SK-N-SH treated with all-trans-retinoic acid at 6 μM for 48 hours (cell line): ENCODE data around the gene MTUS2.

ENCODE experiments used
- ATAC-seq: fragments of 200-7000 bp; cut with Tn5 transposase; 3 replicates; pipeline ENCODE4 v1.9.1; 2020; ENCODE audit warnings: mild to moderate bottlenecking, moderate library complexity
- ARNTL ChIP-seq: fragments of 450-650 bp; formaldehyde crosslinking; IDR thresholded peaks from 2 replicates; pipeline ENCODE4 v1.5.0; 2020; ENCODE audit warnings: low read depth, mild to moderate bottlenecking, moderate library complexity, borderline replicate concordance
- BACH2 ChIP-seq: fragments of 250-450 bp; sonication (Bioruptor Pico); IDR thresholded peaks from 2 replicates; pipeline ENCODE4 v1.9.0; 2021; ENCODE audit warnings: mild to moderate bottlenecking, borderline replicate concordance
- CREB5 ChIP-seq: fragments of 250-450 bp; sonication (Bioruptor Pico); IDR thresholded peaks from 2 replicates; pipeline ENCODE4 v1.5.1; 2020; ENCODE audit warnings: low read depth, mild to moderate bottlenecking, moderate library complexity
- CSDC2 ChIP-seq: fragments of 250-450 bp; sonication (Bioruptor Pico); IDR thresholded peaks from 2 replicates; pipeline ENCODE4 v1.5.0; 2020; ENCODE audit warnings: mild to moderate bottlenecking, moderate library complexity
- GLIS3 ChIP-seq: fragments of 250-450 bp; sonication (Bioruptor Pico); IDR thresholded peaks from 2 replicates; pipeline ENCODE4 v1.5.0; 2020; ENCODE audit warnings: mild to moderate bottlenecking, moderate library complexity
- ISL1 ChIP-seq: fragments of 250-450 bp; sonication (Bioruptor Pico); IDR thresholded peaks from 2 replicates; pipeline ENCODE4 v2.1.2; 2022; ENCODE audit warnings: mild to moderate bottlenecking, moderate library complexity
- OSR1 ChIP-seq: fragments of 250-450 bp; sonication (Bioruptor Pico); IDR thresholded peaks from 2 replicates; pipeline ENCODE4 v1.8.0; 2022; ENCODE audit warnings: moderate library complexity, mild to moderate bottlenecking, inconsistent platforms
- PPARA ChIP-seq: fragments of 250-450 bp; sonication (Bioruptor Pico); IDR thresholded peaks from 2 replicates; pipeline ENCODE4 v1.5.0; 2020; ENCODE audit warnings: mild to moderate bottlenecking, borderline replicate concordance
- RARB ChIP-seq: fragments of 250-450 bp; sonication (Bioruptor Pico); IDR thresholded peaks from 2 replicates; pipeline ENCODE4 v1.8.0; 2021; ENCODE audit warnings: mild to moderate bottlenecking, moderate library complexity
- SNAI2 ChIP-seq: fragments of 250-450 bp; sonication (Bioruptor Pico); IDR thresholded peaks from 2 replicates; pipeline ENCODE4 v1.5.0; 2020; ENCODE audit warnings: mild to moderate bottlenecking, moderate library complexity
- TCF4 ChIP-seq: fragments of 250-450 bp; sonication (Bioruptor Pico); IDR thresholded peaks from 2 replicates; pipeline ENCODE4 v1.8.0; 2021; ENCODE audit warnings: mild to moderate bottlenecking, moderate library complexity, borderline replicate concordance
- TOX ChIP-seq: fragments of 250-450 bp; sonication (Bioruptor Pico); IDR thresholded peaks from 2 replicates; pipeline ENCODE4 v1.8.0; 2021; ENCODE audit warnings: mild to moderate bottlenecking, moderate library complexity, borderline replicate concordance
- TSHZ2 ChIP-seq: fragments of 250-450 bp; sonication (Bioruptor Pico); IDR thresholded peaks from 2 replicates; pipeline ENCODE4 v1.5.0; 2020; ENCODE audit warnings: mild to moderate bottlenecking, moderate library complexity
- ZFP30 ChIP-seq: fragments of 450-650 bp; formaldehyde crosslinking; IDR thresholded peaks from 2 replicates; pipeline ENCODE4 v1.5.0; 2022; ENCODE audit warnings: mild to moderate bottlenecking, moderate library complexity
- ZNF8 ChIP-seq: fragments of 450-650 bp; formaldehyde crosslinking; IDR thresholded peaks from 2 replicates; pipeline ENCODE4 v1.5.0; 2020; ENCODE audit warnings: mild to moderate bottlenecking, moderate library complexity
- TF ChIP-seq, protein P1 (sequence below): fragments of 250-450 bp; sonication (Bioruptor Pico); IDR thresholded peaks from 2 replicates; pipeline ENCODE4 v1.8.0; 2021; ENCODE audit warnings: low read depth, mild to moderate bottlenecking, moderate library complexity, borderline replicate concordance
- TF ChIP-seq, protein P2 (sequence below): fragments of 250-450 bp; sonication (Bioruptor Pico); IDR thresholded peaks from 2 replicates; pipeline ENCODE4 v1.8.0; 2020; ENCODE audit warnings: mild to moderate bottlenecking, moderate library complexity, borderline replicate concordance
- TF ChIP-seq, protein P3 (sequence below): fragments of 250-450 bp; sonication (Bioruptor Pico); IDR thresholded peaks from 2 replicates; pipeline ENCODE4 v1.5.1; 2021; ENCODE audit warnings: mild to moderate bottlenecking, moderate library complexity

The MTUS2 gene

GRCh38 chr13:29483623-29484022, 663.5 kb downstream of the MTUS2 start:
- TF ChIP-seq TSHZ2 = no peak
- TF ChIP-seq TOX = no peak
- TF ChIP-seq GLIS3 (CRISPR knock-in tag) = no peak
- no peak for TF ChIP-seq ISL1
- TF ChIP-seq, protein P1, sequence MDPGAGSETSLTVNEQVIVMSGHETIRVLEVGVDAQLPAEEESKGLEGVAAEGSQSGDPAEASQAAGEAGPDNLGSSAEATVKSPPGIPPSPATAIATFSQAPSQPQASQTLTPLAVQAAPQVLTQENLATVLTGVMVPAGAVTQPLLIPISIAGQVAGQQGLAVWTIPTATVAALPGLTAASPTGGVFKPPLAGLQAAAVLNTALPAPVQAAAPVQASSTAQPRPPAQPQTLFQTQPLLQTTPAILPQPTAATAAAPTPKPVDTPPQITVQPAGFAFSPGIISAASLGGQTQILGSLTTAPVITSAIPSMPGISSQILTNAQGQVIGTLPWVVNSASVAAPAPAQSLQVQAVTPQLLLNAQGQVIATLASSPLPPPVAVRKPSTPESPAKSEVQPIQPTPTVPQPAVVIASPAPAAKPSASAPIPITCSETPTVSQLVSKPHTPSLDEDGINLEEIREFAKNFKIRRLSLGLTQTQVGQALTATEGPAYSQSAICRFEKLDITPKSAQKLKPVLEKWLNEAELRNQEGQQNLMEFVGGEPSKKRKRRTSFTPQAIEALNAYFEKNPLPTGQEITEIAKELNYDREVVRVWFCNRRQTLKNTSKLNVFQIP (CRISPR knock-in tag) = no peak
- no peak for ATAC-seq

DNA sequence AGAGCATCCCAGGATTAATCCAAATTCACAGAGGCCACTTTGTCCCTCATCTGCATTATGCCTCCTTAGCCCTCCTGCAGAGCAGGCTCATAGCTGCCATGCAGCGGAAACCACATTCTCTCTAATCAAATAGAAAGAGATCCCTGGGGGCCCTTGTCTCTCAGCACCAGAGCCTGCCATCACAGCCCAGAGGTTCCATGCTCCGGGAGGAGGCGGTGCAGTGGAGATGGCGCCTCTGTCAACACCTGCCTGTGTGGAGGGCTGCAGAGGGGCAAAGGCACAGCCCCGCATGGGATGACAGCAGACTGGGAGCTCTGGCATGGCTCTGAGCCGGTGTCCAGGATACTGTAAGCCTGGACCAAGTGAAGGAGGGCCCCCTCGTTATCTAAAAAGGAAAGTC, 664.1 kb downstream of the MTUS2 start:
- peak; percentile 26; the same call in 1 of the 3 replicates for ATAC-seq
- TF ChIP-seq, protein P1 (CRISPR knock-in tag) = no peak
- TF ChIP-seq ISL1 (no peak), PPARA (no peak), SNAI2 (CRISPR knock-in tag) (no peak), ZNF8 (CRISPR knock-in tag) (no peak), GLIS3 (CRISPR knock-in tag) (no peak), TOX (no peak), BACH2 (no peak), CREB5 (no peak), ARNTL (no peak), CSDC2 (CRISPR knock-in tag) (no peak), RARB (CRISPR knock-in tag) (no peak), TSHZ2 (no peak), OSR1 (CRISPR knock-in tag) (no peak), ZFP30 (CRISPR knock-in tag) (no peak), TCF4 (CRISPR knock-in tag) (no peak)
- TF ChIP-seq, protein P2, sequence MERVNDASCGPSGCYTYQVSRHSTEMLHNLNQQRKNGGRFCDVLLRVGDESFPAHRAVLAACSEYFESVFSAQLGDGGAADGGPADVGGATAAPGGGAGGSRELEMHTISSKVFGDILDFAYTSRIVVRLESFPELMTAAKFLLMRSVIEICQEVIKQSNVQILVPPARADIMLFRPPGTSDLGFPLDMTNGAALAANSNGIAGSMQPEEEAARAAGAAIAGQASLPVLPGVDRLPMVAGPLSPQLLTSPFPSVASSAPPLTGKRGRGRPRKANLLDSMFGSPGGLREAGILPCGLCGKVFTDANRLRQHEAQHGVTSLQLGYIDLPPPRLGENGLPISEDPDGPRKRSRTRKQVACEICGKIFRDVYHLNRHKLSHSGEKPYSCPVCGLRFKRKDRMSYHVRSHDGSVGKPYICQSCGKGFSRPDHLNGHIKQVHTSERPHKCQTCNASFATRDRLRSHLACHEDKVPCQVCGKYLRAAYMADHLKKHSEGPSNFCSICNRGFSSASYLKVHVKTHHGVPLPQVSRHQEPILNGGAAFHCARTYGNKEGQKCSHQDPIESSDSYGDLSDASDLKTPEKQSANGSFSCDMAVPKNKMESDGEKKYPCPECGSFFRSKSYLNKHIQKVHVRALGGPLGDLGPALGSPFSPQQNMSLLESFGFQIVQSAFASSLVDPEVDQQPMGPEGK (CRISPR knock-in tag) = no peak
- TF ChIP-seq, protein P3, sequence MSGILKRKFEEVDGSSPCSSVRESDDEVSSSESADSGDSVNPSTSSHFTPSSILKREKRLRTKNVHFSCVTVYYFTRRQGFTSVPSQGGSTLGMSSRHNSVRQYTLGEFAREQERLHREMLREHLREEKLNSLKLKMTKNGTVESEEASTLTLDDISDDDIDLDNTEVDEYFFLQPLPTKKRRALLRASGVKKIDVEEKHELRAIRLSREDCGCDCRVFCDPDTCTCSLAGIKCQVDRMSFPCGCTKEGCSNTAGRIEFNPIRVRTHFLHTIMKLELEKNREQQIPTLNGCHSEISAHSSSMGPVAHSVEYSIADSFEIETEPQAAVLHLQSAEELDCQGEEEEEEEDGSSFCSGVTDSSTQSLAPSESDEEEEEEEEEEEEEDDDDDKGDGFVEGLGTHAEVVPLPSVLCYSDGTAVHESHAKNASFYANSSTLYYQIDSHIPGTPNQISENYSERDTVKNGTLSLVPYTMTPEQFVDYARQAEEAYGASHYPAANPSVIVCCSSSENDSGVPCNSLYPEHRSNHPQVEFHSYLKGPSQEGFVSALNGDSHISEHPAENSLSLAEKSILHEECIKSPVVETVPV (CRISPR knock-in tag) = no peak
- TF ChIP-seq, all 23 proteins: peak for 0
